Stimulated activated CD8-positive, alpha-beta memory T cell treated with anti-CD3 and anti-CD28 coated beads, Interleukin-12 subunit alpha, Interleukin-12 subunit beta, amount 100 ng/mL, for 1 hour (primary cell): ENCODE data around the gene OXSM.

Source experiments
- DNase-seq: peaks from one replicate; pipeline ENCODE4 v3.0.0-alpha.2; 2020; ENCODE audit warnings: low read depth

OXSM gene

DNA sequence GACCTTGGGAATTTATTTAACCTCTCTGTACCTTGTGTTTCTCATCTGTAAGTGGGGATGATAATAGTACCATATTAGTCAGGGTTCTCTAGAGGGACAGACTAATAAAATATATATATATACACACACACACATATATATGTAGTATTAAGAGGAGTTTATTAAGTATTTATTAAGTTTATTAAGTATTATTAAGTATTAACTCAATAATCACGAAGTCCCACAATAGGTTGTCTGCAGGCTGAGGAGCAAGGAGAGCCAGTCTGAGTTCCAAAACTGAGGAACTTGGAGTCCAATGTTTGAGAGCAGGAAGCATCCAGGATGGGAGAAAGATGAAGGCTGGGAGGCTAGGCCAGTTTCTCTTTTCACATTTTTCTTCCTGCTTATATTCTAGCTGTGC lies 14.8 kb downstream of the OXSM start:
- no peak for DNase-seq

DNA sequence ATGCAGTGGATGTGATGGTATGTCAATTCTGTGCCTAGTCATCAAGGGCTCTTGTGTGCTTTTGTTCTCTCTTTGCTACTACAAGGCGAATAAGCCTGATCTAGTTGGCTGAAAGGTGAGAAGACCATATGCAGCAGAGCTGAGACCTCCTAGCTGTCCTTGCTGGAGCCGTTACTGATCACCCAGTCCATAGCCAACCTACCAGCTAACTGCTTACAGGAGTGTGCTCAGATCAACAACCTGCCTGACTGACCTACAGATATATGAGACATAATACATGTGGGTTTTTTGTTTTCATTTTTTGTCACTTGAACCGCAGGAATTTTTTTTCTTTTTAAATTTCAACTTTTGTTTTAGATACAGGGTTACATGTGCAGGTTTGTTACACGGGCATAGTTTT lies 22.8 kb downstream of the OXSM start:
- no peak for DNase-seq

DNA sequence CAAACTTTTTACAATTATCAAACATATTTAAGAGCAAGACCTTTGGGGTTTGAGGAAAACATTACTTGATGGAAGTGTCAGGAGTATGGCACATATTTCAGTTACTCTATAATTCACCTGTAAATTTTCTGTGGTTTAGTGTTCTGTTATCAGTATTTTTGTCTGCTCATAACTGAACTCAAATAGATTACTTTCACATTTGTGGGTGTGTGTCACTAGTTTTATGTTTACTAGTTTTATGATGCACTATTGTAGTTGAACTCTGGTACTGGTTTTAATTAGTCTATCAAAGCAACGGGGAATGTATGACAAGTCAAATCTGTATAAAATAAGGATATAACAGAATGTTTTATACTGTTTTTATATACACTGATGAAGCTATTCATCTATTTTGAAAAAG lies 27.2 kb downstream of the OXSM start:
- DNase-seq, result no peak

DNA sequence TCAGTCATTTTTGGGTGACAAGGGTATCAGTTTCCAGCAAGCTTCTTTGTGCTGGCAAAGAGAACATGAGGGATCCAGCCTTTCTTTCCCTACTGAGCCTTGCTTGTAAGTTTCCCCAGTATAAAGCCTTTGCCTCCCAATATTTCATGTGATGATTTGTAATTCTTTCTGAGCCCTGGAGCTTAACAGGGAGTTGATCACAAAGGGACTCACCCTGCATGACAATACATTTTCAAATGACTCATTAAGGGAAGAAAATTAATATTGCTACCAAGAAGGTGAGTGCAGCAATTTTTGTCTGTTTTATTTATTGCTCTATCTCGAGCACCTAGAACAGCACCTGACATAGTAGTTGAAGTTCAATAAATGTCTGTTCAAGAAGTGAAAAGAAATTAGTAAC lies 27.7 kb downstream of the OXSM start:
- no peak for DNase-seq

DNA sequence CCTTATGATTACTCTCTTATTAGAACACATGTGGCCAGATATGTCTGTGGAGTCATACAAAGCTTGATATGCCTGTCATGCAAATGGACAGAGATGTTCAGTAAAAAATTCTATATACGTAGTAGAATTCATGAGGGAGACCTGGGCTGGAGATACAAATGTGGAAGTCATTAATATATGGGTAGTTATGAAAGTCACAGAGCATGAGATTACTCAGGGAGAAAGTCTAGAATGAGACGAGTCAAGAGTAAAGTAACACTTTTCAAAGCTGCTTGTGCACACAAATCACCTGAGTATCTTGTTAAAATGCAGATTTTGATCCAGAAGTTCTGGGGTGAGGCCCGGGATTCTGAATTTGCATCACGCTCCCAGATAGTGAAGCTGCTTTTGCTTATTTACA lies 28.4 kb downstream of the OXSM start:
- no peak for DNase-seq

DNA sequence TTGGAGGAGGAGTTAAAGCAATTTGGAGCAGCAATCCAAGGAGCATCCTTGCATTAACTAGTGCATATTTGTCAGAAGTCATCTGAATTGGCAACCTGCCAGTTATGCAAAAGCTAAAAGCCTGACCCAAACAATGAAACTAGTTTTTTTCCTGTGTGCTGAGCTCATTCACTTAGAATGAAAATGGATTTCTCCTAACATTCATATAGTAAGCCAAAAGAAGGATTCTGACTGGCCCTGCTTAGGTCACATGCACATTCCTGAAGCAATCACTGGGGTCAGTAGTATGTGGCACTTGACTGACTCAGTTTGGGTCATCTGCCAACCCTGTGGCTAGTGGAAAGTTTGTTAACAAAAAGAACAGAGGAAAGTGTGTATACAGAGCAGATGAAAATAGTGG lies 30.5 kb downstream of the OXSM start:
- no peak for DNase-seq

DNA sequence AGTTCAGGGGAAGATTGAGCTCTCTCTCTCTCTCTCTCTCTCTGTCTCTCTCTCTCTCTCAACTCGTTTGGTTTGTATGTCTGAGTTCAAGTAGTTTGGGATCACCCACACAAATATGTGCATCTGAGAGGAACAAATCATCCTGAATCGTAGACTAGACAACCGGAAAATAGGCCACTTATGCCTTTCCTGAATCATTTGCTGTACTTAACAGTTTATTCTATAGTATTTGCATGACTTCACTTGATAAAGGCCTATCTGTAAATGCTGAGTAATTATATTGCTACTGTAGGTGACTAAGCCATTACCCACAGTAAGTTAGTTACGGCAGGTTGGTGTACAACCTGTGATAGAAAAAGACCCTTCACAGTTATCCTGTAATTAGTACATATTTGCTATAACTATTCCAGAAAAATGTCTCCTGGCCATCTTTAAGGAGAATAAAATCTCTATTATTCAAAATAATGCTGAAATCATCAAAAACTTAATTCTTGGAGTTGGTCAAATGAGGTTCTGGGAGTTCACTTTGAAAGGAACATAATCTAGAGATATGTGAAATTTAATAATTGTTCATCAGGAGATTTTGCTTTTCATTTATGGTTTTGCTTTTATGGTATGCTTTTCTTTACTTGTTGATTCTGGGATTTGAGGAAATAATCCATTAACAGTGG lies 31.1 kb downstream of the OXSM start:
- no peak for DNase-seq

DNA sequence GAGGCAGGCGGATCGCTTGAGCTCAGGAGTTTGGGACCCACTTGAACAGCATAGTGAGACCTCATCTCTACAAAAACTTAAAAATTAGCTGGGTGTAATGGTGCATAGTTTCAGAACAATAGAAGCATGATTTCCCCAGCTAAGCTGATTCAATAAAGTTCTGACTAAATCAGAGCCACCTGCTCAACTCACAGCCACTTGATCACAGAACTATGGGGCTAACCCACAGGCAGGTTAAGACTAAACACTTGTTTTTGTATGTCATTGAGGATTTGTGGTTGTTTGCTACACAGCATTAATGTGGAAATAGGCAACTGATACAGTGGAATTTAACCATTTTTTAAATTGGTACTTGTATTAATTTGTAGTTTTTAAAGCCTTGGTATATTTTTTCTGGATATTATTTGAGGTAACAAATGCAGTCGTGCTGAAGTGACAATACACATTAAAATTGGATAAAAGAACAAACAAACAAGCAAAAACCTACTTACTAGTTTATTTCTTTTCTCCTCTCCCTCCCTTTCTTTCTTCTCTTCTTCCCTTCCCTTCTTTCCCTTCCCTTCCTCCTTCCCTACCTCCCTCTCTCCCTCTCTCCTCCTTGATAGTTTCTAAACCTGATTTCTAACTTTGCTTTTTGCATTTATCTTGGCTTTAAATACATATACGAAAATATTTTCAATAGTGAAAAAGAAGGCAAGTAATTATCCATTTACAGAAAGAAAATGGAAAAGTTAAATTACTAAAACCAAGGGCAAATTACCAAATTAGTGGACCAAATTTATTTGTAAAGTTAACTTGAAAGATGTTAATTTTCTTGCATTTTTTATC lies 32.1 kb downstream of the OXSM start:
- no peak for DNase-seq

DNA sequence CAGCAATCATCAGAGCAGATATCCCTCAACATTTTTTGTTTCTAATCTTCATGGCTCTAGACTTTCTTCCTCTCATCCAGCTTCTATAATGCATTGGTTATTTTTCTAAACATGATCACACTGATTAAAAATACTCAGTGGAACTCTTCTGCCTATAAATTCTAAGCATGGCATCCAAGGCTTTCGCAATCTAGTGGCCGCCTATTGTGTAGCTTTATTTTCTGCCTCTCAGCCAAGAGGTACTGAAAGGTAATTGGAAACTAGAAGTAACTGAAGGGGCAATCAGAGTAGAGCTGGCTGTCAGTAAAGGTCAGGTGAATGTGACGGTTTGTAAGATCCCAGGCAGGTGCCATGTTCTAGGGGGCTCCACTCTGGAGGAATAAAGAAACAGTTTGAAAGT lies 33.4 kb downstream of the OXSM start:
- no peak for DNase-seq

DNA sequence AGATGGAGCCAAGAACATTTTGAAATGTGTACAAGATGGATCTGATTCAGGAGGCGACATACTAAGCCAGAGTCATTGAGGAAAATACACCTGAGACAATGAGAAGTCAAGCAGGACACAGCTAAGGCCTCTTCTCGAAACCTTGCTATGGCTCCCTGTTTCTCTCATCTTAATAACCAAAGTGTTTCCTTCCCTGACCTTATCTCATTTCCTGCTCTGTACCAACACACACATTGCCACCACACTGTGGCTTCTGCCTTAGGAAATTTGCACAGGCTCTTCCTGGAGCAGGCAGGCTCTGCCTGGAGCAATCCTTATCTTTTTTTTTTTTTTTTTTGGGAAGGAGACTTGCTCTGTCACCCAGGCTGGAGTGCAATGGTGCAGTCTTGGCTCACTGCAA lies 36.6 kb downstream of the OXSM start:
- DNase-seq, result no peak

DNA sequence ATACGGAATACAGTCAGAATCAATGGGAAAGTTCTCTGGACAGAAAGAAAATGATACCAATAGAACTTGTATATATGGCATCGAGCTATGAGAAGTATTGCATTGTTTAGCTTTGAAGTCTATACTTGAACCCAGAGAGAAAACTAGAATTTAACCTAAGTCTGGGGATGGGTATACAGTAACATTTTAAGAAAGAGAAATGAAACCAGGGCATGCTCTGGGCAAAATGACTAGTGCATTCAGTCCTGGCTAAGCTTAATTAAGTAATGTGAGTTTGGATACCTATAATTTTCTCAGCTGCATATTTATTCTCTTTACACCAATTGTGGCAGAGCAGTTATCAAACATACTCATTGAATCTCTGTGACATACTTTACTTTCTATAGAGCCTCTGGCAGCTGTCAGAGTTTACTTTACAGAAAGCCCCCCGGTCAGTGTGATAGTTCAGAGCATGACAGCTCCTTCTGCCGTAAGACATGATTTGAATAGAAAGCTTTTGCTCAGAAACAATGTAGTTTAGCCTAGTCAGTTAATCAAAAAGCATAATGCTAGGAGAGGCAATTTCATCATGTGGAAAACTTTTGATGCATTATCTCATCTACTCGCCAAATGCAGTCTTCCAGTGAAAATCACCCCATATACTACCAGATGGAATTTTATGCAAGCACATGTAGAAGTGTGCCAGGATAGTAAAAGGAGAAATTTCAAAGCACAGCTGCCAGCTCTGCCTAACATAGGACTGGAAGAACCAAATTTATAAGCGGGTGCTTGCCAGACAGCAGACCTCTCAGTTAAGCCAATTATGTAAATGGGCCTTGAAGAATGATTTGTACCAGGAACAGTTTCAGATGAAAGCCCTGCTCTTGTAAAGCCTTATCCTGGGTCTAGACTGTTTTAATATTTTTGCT lies 40.7 kb downstream of the OXSM start:
- no peak for DNase-seq

DNA sequence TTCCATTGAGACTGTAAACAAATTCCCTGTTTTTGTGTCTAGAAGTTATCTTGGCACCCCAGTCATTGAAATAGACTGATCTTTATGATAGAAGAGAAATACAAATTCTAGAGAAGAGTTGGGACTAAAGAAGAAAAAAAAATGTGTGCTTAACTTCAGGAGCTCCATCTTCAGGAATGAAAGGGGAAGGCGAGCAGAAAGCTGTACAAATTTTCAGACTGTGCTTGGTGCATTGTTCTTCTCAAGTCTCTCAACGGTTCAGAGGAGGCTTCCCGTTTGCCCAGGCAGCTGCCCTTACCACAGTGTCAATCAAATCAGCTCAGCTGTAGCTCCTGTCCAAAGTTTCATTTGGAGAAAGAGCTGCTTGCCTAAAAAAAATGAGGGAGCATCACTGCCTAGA lies 41.7 kb downstream of the OXSM start:
- no peak for DNase-seq

DNA sequence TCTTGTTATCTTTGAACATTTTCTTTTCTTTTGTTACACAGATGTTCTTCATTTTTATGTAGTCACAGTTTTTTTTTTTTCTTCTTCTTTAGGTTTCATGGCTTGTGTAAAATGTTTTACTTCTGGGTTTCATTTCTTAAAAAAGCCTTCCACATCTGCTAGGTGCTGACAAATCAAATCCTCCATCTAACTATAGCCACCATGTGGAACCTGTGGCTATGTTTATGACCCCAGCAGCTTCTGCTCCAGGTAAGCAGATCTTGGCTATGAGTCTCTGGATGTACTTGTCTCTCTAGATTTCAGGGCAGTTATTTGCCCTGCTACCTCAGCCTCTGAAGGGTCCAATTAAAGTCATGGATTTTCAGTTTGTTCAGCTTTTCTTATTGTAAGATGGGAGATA lies 44.5 kb downstream of the OXSM start:
- DNase-seq, result no peak

DNA sequence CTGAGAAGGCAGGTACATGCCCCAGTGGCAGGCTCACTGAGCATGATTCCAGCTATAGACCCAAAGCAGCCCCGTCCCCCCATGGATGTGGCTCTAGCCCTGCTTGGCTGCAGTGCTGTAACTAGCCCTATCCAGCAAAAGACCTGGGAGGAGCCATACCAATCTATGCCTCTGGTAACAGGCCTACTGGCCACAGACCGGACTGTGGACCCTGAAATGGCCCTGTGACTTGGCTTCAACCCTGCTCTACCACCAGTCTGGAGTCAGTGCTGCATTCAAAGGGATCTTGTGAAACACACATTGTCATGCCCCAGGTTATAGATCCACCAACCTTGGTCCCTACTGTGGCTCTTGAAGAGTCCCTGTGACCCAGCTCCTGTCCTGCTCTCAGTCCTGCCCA lies 46.7 kb downstream of the OXSM start:
- DNase-seq, result no peak

DNA sequence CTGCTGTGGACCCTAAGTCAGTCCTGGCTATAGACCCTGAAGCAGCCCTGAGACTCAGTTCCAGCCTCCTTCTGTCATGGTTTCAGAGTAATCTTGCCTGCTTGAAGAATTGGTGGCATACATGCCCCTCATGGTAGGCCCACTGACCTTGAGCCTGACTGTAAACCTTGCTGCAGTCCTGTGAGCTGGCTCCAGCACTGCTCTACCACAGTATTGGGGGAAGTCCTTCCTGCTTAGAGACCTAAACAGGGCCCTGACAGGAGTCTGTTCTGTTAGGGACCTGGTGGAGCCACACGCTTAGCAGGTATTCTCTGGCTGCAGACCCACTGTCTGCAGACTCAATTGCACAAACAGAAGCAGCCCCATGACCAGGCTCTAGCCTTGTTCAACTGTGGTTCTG lies 47.1 kb downstream of the OXSM start:
- DNase-seq, result no peak

DNA sequence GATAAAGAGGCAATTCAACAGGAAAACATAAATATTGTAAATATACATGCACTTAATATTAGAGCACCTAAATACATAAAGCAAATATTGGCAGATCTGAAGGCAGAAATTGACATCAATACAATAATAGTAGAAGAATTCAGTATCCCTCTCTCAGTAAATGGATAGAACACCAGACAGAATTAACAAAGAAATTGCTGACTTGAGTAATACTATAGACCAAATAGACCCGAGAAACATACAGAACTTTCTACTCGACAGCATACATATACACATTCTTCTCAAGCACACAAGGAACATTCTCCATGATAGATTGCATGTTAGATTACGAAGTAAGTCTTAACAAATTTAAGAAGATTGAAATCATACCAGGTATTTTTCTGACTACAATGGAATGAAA lies 50.2 kb downstream of the OXSM start:
- DNase-seq, result no peak

DNA sequence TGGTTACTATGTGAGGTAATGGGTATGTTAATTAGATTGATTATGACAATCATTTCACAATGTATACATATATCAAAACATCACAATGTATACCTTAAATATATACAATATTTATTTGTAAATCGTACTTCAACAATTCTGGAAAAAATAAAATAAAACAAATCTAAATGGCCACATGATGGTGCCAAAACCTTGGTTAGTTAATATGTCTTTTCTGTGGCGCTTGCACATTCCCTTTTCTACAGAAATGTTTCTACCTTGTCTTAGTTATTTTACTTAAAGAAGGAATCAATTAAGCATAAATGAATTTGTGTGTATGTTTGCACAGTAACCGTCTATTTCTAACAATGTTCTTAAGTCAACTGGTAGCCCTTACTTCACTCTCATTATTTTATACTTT lies 53.4 kb downstream of the OXSM start:
- no peak for DNase-seq
